ENCODE measurements around the gene DSCAML1.

- TF ChIP-seq NFYB (CRISPR knock-in tag; conservative IDR thresholded peaks at IDR 0.05; ENCODE audit: low read depth) (no peak), IRF2 (CRISPR knock-in tag; IDR thresholded peaks at IDR 0.05; ENCODE audit: borderline replicate concordance, low read depth) (no peak), STAT6 (CRISPR knock-in tag; conservative IDR thresholded peaks at IDR 0.05; ENCODE audit: low read depth) (no peak), NR1H2 (CRISPR knock-in tag; IDR thresholded peaks at IDR 0.05) (no peak)
These were observed 400.0 kb downstream of the DSCAML1 start for GRCh38 chr11:117396970-117397369.
